ENCODE data around the gene MAPKAPK2.

- TF ChIP-seq CTCF (IDR thresholded peaks at IDR 0.05): no peak
- TF ChIP-seq POLR2AphosphoS5 (IDR thresholded peaks at IDR 0.05): peak; percentile 44 to 74
- no peak for TF ChIP-seq EP300 (IDR thresholded peaks at IDR 0.05)
- TF ChIP-seq POLR2A (IDR thresholded peaks at IDR 0.05; ENCODE audit: low read depth): no peak
These were observed 8.3 kb downstream of the MAPKAPK2 start for GRCh38 chr1:206693029-206693428.
